HFFc6 (cell line): ENCODE data around the gene BPGM. TPM values are rescaled to one million over a fixed set of nuclear protein-coding genes. Genes with fewer than 3 reads are reported as not detected.
"Not testable (repeated sequence)": the region's sequence is repeated elsewhere in the genome, so short reads cannot be mapped to it uniquely, and the experiment has no call there.

Experiments
- DNase-seq: peaks from one replicate; pipeline ENCODE4 v3.0.0-alpha.2; 2018
- H3K27ac Mint-ChIP-seq: 2 replicates; pipeline ENCODE4 v1.8.0; 2020; ENCODE audit warnings: mild to moderate bottlenecking, mixed read lengths
- H3K27me3 Mint-ChIP-seq: 2 replicates; pipeline ENCODE4 v1.8.0; 2021; ENCODE audit warnings: mild to moderate bottlenecking, moderate library complexity, mixed read lengths; ENCODE audit not compliant: insufficient read depth
- H3K36me3 Mint-ChIP-seq: 2 replicates; pipeline ENCODE4 v1.8.0; 2021; ENCODE audit warnings: low read depth, mixed read lengths
- H3K4me1 Mint-ChIP-seq: 2 replicates; pipeline ENCODE4 v1.8.0; 2020; ENCODE audit warnings: low read depth, mixed read lengths
- H3K4me3 Mint-ChIP-seq: 2 replicates; pipeline ENCODE4 v1.8.0; 2020; ENCODE audit warnings: mild to moderate bottlenecking, moderate library complexity, mixed read lengths
- H3K9me3 Mint-ChIP-seq: 2 replicates; pipeline ENCODE4 v1.8.0; 2020; ENCODE audit warnings: mild to moderate bottlenecking, mixed read lengths
- total RNA-seq, 6 experiments: library from RNA; stranded (reverse); fragmentation: NEBNext Ultra II Directional; extraction: Animal tissue kit (Norgen Biotek cat#: 25700); gene quantifications; 2 replicates in 1 of 6; 3 replicates in 5 of 6; pipeline ENCODE4 v1.2.3, GENCODE V29; 2021
- TF ChIP-seq, protein P1 (sequence below): fragments of 200-600 bp; sonication (generic); IDR thresholded peaks from 2 replicates; pipeline ENCODE4 v1.5.0; 2021; ENCODE audit warnings: antibody characterized with exemption, mild to moderate bottlenecking

Gene BPGM
- total RNA-seq, 6 experiments from 2014 or later = 34.4 to 57.3 (median 39.3) TPM

GRCh38 chr7:134657526-134657925 is 10.9 kb downstream of the BPGM start:
- Mint-ChIP-seq H3K4me1 (peaks cover 78% of the 10 kb centered on the region), H3K4me3 (no peak overlapping the region), H3K9me3 (no peaks in the 10 kb centered on the region), H3K36me3 (peaks cover 38% of the 10 kb centered on the region), H3K27me3 (no peaks in the 10 kb centered on the region; the same call in none of the 2 replicates), H3K27ac (peak overlapping the region; percentile 39)
- DNase-seq = no peak
- TF ChIP-seq, protein P1, sequence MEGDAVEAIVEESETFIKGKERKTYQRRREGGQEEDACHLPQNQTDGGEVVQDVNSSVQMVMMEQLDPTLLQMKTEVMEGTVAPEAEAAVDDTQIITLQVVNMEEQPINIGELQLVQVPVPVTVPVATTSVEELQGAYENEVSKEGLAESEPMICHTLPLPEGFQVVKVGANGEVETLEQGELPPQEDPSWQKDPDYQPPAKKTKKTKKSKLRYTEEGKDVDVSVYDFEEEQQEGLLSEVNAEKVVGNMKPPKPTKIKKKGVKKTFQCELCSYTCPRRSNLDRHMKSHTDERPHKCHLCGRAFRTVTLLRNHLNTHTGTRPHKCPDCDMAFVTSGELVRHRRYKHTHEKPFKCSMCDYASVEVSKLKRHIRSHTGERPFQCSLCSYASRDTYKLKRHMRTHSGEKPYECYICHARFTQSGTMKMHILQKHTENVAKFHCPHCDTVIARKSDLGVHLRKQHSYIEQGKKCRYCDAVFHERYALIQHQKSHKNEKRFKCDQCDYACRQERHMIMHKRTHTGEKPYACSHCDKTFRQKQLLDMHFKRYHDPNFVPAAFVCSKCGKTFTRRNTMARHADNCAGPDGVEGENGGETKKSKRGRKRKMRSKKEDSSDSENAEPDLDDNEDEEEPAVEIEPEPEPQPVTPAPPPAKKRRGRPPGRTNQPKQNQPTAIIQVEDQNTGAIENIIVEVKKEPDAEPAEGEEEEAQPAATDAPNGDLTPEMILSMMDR = no peak

- no peaks in the 10 kb centered on the region for H3K9me3 Mint-ChIP-seq
- TF ChIP-seq, protein P1 = no peak
- H3K27me3 Mint-ChIP-seq = no peaks in the 10 kb centered on the region; the same call in none of the 2 replicates
- peaks cover 52% of the 10 kb centered on the region for H3K36me3 Mint-ChIP-seq
- DNase-seq = peak; percentile 24
- peak overlapping the region; percentile 79 for H3K4me3 Mint-ChIP-seq
- peaks cover 77% of the 10 kb centered on the region for H3K4me1 Mint-ChIP-seq
- peak overlapping the region; percentile 94 for H3K27ac Mint-ChIP-seq
Measured at GRCh38 chr7:134660242-134660785, 13.7 kb downstream of the BPGM start.

GRCh38 chr7:134660961-134661376 is 14.3 kb downstream of the BPGM start:
- peak; percentile 81 for DNase-seq
- peaks cover 49% of the 10 kb centered on the region for H3K36me3 Mint-ChIP-seq
- peaks cover 78% of the 10 kb centered on the region for H3K4me1 Mint-ChIP-seq
- peak overlapping the region; percentile 94 for H3K27ac Mint-ChIP-seq
- H3K4me3 Mint-ChIP-seq = peak overlapping the region; percentile 79; the same call in 1 of the 2 replicates
- no peaks in the 10 kb centered on the region for H3K9me3 Mint-ChIP-seq
- H3K27me3 Mint-ChIP-seq = no peaks in the 10 kb centered on the region; the same call in none of the 2 replicates
- TF ChIP-seq, protein P1 = no peak

DNA sequence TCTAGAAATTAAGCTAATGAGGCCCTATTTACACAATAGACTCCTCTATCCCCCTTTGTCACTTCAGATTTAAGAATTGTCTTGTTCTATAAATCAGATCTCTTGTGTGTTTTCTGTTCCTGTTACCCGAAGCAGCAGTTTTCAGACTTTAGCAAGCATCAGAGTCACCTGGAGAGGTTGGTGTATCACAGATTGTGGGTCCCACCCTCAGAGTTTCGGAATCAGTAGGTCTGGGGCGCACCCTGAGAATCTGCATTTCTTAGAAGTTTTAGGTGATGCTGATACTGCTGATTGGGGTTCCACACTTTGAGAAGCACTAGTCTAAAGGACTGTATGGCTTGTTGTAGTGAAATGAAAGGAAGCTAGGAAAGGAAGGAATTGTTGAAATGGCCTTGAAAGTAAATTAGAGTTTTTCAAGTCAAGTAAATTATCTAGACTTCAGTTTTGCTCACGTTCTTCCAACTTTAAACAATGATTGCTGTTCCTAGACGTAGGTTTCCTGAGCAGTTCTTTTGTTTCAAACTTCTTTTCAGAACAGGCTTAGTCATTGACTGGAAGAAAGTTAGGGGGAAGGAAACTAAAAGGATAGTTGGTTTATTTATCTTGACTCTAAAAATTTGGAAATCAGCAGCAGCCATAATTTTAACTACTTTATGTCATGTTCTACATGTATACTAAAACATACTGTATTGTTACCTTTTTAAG is 15.7 kb downstream of the BPGM start:
- no peaks in the 10 kb centered on the region for H3K9me3 Mint-ChIP-seq
- peak overlapping the region; percentile 47 for H3K4me3 Mint-ChIP-seq
- TF ChIP-seq, protein P1 = no peak
- H3K27me3 Mint-ChIP-seq = no peaks in the 10 kb centered on the region; the same call in 1 of the 2 replicates
- H3K36me3 Mint-ChIP-seq = peaks cover 56% of the 10 kb centered on the region
- peaks cover 86% of the 10 kb centered on the region for H3K4me1 Mint-ChIP-seq
- H3K27ac Mint-ChIP-seq = peak overlapping the region; percentile 84
- no peak for DNase-seq

DNA sequence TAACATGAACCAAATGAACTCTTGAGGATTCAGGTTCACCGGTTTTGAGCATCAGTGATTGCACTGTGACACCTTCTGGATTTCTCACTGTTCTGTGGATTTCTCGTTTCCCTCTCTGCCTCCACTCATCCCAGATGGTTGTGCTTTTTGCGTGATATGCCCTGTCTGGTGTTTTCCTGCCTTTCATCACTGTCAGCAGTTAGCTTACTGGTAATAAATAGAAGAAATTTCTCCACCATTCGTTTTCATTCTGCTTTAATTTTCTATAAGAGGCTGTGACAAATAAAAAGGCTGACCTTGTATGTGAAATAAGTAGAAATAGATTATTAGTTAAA is 16.2 kb downstream of the BPGM start:
- peak overlapping the region; percentile 84 for H3K27ac Mint-ChIP-seq
- TF ChIP-seq, protein P1 = no peak

DNA sequence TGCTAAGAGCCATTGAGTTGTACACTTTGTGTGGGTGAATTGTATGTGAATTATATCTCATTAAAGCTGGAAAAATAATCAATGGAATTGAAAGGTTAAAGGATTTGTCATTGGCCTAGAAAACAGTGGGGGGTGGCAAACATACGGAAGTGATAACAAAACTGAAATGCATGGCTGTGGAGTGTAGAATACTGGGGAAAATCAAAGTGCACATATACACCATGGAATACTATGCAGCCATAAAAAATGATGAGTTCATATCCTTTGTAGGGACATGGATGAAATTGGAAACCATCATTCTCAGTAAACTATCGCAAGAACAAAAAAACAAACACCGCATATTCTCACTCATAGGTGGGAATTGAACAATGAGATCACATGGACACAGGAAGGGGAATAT is 18.4 kb downstream of the BPGM start:
- H3K4me3 Mint-ChIP-seq, H3K27ac Mint-ChIP-seq: not testable (repeated sequence)

More for the DNA sequence above, 16.2 kb downstream of the BPGM start:
- no peaks in the 10 kb centered on the region; the same call in 1 of the 2 replicates for H3K27me3 Mint-ChIP-seq
- no peaks in the 10 kb centered on the region for H3K9me3 Mint-ChIP-seq
- H3K4me3 Mint-ChIP-seq = peak overlapping the region; percentile 47
- peaks cover 59% of the 10 kb centered on the region for H3K36me3 Mint-ChIP-seq
- no peak for DNase-seq
- peaks cover 86% of the 10 kb centered on the region for H3K4me1 Mint-ChIP-seq

More for the DNA sequence above, 18.4 kb downstream of the BPGM start:
- peaks cover 86% of the 10 kb centered on the region for H3K4me1 Mint-ChIP-seq
- not testable (repeated sequence) for DNase-seq, H3K27me3 Mint-ChIP-seq, H3K9me3 Mint-ChIP-seq
- peaks cover 54% of the 10 kb centered on the region for H3K36me3 Mint-ChIP-seq
